ENCODE results near the gene PLA2R1.

Gene PLA2R1

GRCh38 chr2:160033732-160034392 is 28.6 kb downstream of the PLA2R1 start:
- no peak for DNase-seq (ENCODE audit: low read depth in 4 of 4, low spot score in 1 of 4)

- DNase-seq (ENCODE audit: low read depth in 4 of 4, low spot score in 1 of 4), result no peak
Observed at GRCh38 chr2:160029270-160029628, 33.2 kb downstream of the PLA2R1 start.

- DNase-seq (ENCODE audit: low read depth in 4 of 4, low spot score in 1 of 4), result no peak
Observed at GRCh38 chr2:160028431-160029269, 33.8 kb downstream of the PLA2R1 start.

- no peak for DNase-seq (ENCODE audit: low read depth in 4 of 4, low spot score in 1 of 4)
Observed at GRCh38 chr2:160022162-160022561, 40.3 kb downstream of the PLA2R1 start.

- DNase-seq (ENCODE audit: low read depth in 4 of 4, low spot score in 1 of 4), result no peak
Observed at GRCh38 chr2:160019374-160020090, 42.9 kb downstream of the PLA2R1 start.

GRCh38 chr2:160015746-160016145 is 46.7 kb downstream of the PLA2R1 start:
- no peak for DNase-seq (ENCODE audit: low read depth in 4 of 4, low spot score in 1 of 4)

GRCh38 chr2:160014227-160014626 is 48.2 kb downstream of the PLA2R1 start:
- no peak for DNase-seq (ENCODE audit: low read depth in 4 of 4, low spot score in 1 of 4)

GRCh38 chr2:160010361-160011145 is 51.9 kb downstream of the PLA2R1 start:
- no peak for DNase-seq (ENCODE audit: low read depth in 4 of 4, low spot score in 1 of 4)

GRCh38 chr2:160007111-160007510 is 55.3 kb downstream of the PLA2R1 start:
- no peak for DNase-seq (ENCODE audit: low read depth in 4 of 4, low spot score in 1 of 4)

GRCh38 chr2:160006475-160006874 is 55.9 kb downstream of the PLA2R1 start:
- no peak for DNase-seq (ENCODE audit: low read depth in 4 of 4, low spot score in 1 of 4)

- no peak for DNase-seq (ENCODE audit: low read depth in 4 of 4, low spot score in 1 of 4)
Observed at GRCh38 chr2:160005908-160006307, 56.5 kb downstream of the PLA2R1 start.

- DNase-seq (ENCODE audit: low read depth in 4 of 4, low spot score in 1 of 4), result no peak
Observed at GRCh38 chr2:160005476-160005875, 56.9 kb downstream of the PLA2R1 start.

- no peak for DNase-seq (ENCODE audit: low read depth in 4 of 4, low spot score in 1 of 4)
Observed at GRCh38 chr2:159998961-159999360, 63.5 kb downstream of the PLA2R1 start.

- no peak for DNase-seq (ENCODE audit: low read depth in 4 of 4, low spot score in 1 of 4)
Observed at GRCh38 chr2:159998243-159998642, 64.2 kb downstream of the PLA2R1 start.

- DNase-seq (ENCODE audit: low read depth in 4 of 4, low spot score in 1 of 4), result no peak
Observed at GRCh38 chr2:159996792-159997546, 65.4 kb downstream of the PLA2R1 start.

GRCh38 chr2:159995038-159995437 is 67.4 kb downstream of the PLA2R1 start:
- DNase-seq (ENCODE audit: low read depth in 4 of 4, low spot score in 1 of 4), result no peak

GRCh38 chr2:159989249-159989648 is 73.2 kb downstream of the PLA2R1 start:
- DNase-seq (ENCODE audit: low read depth in 4 of 4, low spot score in 1 of 4), result no peak

GRCh38 chr2:159988412-159988970 is 73.9 kb downstream of the PLA2R1 start:
- no peak for DNase-seq (ENCODE audit: low read depth in 4 of 4, low spot score in 1 of 4)

GRCh38 chr2:159987181-159987580 is 75.2 kb downstream of the PLA2R1 start:
- no peak for DNase-seq (ENCODE audit: low read depth in 4 of 4, low spot score in 1 of 4)

GRCh38 chr2:159985656-159986055 is 76.8 kb downstream of the PLA2R1 start:
- DNase-seq (ENCODE audit: low read depth in 4 of 4, low spot score in 1 of 4), result no peak
